Caki2 (cell line): ENCODE data around the gene ARL6IP1. TPM values are rescaled to one million over a fixed set of nuclear protein-coding genes. Genes with fewer than 3 reads are reported as not detected.
A peak's percentile ranks its signal among the peaks of the same experiment; 100 is the strongest.
"Not testable (repeated sequence)": the region's sequence is repeated elsewhere in the genome, so short reads cannot be mapped to it uniquely, and the experiment has no call there.

Source experiments
- DNase-seq: peaks from one replicate; pipeline ENCODE4 v3.0.0-alpha.2; 2015; ENCODE audit warnings: low read depth
- in situ Hi-C: cut with HindIII; loops from 2 replicates; pipeline ENCODE4 v1.10.0; 2016; ENCODE audit warnings: low sequenced_read_pairs, low pct_unique_long_range_greater_than_20kb, mixed read lengths
- total RNA-seq: library from RNA; depleted of rRNA; stranded (reverse); fragments of >200 nt; shearing (Covaris generic); gene quantifications from 2 replicates; pipeline ENCODE4 v1.2.3, GENCODE V29; 2014; ENCODE audit warnings: low replicate concordance

Gene ARL6IP1
- total RNA-seq, 1 experiment from 2014 or later, result 237 TPM

- in situ Hi-C loops, result loop anchor here (10.0 kb wide), 1 partner anchor 171 kb away; no protein-coding TSS in a partner anchor
- no peak for DNase-seq
Observed at GRCh38 chr16:18803569-18804462, 2.5 kb upstream of the ARL6IP1 start.

- in situ Hi-C loops, result loop anchor here (10.0 kb wide), 1 partner anchor 172 kb away; no protein-coding TSS in a partner anchor
- DNase-seq, result no peak
Observed at GRCh38 chr16:18802767-18803343, 1.5 kb upstream of the ARL6IP1 start.

- in situ Hi-C loops, result loop anchor here (10.0 kb wide), 1 partner anchor 174 kb away; no protein-coding TSS in a partner anchor
Observed at GRCh38 chr16:18800775-18801144, 589 bp downstream of the ARL6IP1 start.

GRCh38 chr16:18800293-18800692 is 1.1 kb downstream of the ARL6IP1 start:
- in situ Hi-C loops, result loop anchor here (10.0 kb wide), 1 partner anchor 175 kb away; no protein-coding TSS in a partner anchor
- DNase-seq, result no peak

More at GRCh38 chr16:18800775-18801144, 589 bp downstream of the ARL6IP1 start:
- DNase-seq, result no peak

GRCh38 chr16:18799500-18799899 is 1.8 kb downstream of the ARL6IP1 start:
- no peak for DNase-seq
- in situ Hi-C loops, result no loop called here

GRCh38 chr16:18797746-18798145 is 3.6 kb downstream of the ARL6IP1 start:
- DNase-seq, result no peak
- in situ Hi-C loops, result no loop called here

- in situ Hi-C loops, result no loop called here
- no peak for DNase-seq
Observed at GRCh38 chr16:18796377-18796776, 5.0 kb downstream of the ARL6IP1 start.

- in situ Hi-C loops, result no loop called here
- DNase-seq, result peak; percentile 59
Observed at GRCh38 chr16:18792836-18793433, 8.4 kb downstream of the ARL6IP1 start.

- in situ Hi-C loops, result no loop called here
- DNase-seq, result peak; percentile 98
Observed at GRCh38 chr16:18789850-18790706, 11.3 kb downstream of the ARL6IP1 start, which contains the start of gene RPS15A. TSS of gene RPS15A (minus strand) at chr16:18790334. CDS start at chr16:18789113, 1,221 bp downstream.

GRCh38 chr16:18789515-18789849 is 11.9 kb downstream of the ARL6IP1 start:
- no peak for DNase-seq
- in situ Hi-C loops, result no loop called here

GRCh38 chr16:18788828-18789514 is 12.4 kb downstream of the ARL6IP1 start:
- in situ Hi-C loops, result no loop called here
- no peak for DNase-seq

- no peak for DNase-seq
- in situ Hi-C loops, result no loop called here
Observed at GRCh38 chr16:18784917-18785623, 16.3 kb downstream of the ARL6IP1 start.

GRCh38 chr16:18783430-18784341 is 17.7 kb downstream of the ARL6IP1 start:
- in situ Hi-C loops, result no loop called here
- no peak for DNase-seq

- no peak for DNase-seq
- in situ Hi-C loops, result no loop called here
Observed at GRCh38 chr16:18782697-18783429, 18.5 kb downstream of the ARL6IP1 start.

GRCh38 chr16:18781232-18781631 is 20.1 kb downstream of the ARL6IP1 start:
- in situ Hi-C loops, DNase-seq: not testable (repeated sequence)
